ENCODE data around the gene IRF2BP2. TPM values are rescaled to one million over a fixed set of nuclear protein-coding genes. Genes with fewer than 3 reads are reported as not detected.

The IRF2BP2 gene
- total and polyA plus RNA-seq, 2 of the 13 experiments (the other 11 are each of a cell fraction or from before 2014, with no cell fraction given), result 140 to 147 TPM

DNA sequence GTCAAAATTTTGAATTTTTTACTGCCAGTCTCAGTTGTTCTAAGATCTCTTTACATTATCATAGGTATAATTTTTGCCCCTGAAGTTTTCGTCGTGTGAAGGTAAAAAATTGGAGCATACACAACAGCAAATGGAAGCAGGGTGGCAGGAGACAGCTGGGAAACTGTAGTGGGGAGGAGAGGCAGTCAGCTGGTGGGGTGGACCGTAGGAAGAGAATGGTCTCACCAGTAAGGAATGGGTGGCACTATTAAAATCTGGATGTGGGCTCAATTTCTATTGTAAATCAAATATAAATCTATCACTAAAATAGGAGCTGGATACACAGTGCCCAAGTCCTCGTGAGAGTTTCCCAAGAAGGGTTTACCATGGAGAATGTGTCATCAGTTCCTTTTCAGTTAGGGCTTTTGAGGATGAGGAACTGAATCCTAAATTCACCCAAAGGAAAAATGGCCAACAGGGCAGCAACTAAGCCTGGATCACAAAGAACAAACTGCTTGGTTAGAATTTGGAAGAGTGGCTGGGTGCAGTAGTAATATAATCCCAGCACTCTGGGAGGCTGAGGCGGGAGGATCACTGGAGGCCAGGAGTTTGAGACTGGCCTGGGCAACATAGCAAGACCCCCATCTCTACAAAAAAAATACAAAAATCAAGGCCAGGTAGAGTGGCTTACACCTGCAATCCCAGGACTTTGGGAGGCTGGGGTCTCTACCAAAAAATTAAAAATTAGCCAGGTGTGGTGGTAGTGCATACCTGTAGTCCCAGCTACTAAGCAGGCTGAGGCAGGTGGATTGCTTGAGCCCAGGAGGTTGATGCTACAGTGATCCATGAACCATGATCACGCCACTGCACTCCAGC lies 10.5 kb upstream of the IRF2BP2 start (continued):
- TF ChIP-seq, protein P1, sequence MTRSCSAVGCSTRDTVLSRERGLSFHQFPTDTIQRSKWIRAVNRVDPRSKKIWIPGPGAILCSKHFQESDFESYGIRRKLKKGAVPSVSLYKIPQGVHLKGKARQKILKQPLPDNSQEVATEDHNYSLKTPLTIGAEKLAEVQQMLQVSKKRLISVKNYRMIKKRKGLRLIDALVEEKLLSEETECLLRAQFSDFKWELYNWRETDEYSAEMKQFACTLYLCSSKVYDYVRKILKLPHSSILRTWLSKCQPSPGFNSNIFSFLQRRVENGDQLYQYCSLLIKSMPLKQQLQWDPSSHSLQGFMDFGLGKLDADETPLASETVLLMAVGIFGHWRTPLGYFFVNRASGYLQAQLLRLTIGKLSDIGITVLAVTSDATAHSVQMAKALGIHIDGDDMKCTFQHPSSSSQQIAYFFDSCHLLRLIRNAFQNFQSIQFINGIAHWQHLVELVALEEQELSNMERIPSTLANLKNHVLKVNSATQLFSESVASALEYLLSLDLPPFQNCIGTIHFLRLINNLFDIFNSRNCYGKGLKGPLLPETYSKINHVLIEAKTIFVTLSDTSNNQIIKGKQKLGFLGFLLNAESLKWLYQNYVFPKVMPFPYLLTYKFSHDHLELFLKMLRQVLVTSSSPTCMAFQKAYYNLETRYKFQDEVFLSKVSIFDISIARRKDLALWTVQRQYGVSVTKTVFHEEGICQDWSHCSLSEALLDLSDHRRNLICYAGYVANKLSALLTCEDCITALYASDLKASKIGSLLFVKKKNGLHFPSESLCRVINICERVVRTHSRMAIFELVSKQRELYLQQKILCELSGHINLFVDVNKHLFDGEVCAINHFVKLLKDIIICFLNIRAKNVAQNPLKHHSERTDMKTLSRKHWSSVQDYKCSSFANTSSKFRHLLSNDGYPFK (CRISPR knock-in tag; IDR thresholded peaks at IDR 0.05; ENCODE audit: borderline replicate concordance), result no peak
- TF ChIP-seq, protein P2, sequence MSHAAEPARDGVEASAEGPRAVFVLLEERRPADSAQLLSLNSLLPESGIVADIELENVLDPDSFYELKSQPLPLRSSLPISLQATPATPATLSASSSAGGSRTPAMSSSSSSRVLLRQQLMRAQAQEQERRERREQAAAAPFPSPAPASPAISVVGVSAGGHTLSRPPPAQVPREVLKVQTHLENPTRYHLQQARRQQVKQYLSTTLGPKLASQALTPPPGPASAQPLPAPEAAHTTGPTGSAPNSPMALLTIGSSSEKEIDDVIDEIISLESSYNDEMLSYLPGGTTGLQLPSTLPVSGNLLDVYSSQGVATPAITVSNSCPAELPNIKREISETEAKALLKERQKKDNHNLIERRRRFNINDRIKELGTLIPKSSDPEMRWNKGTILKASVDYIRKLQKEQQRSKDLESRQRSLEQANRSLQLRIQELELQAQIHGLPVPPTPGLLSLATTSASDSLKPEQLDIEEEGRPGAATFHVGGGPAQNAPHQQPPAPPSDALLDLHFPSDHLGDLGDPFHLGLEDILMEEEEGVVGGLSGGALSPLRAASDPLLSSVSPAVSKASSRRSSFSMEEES (CRISPR knock-in tag; IDR thresholded peaks at IDR 0.05), result no peak
- TF ChIP-seq, protein P3, sequence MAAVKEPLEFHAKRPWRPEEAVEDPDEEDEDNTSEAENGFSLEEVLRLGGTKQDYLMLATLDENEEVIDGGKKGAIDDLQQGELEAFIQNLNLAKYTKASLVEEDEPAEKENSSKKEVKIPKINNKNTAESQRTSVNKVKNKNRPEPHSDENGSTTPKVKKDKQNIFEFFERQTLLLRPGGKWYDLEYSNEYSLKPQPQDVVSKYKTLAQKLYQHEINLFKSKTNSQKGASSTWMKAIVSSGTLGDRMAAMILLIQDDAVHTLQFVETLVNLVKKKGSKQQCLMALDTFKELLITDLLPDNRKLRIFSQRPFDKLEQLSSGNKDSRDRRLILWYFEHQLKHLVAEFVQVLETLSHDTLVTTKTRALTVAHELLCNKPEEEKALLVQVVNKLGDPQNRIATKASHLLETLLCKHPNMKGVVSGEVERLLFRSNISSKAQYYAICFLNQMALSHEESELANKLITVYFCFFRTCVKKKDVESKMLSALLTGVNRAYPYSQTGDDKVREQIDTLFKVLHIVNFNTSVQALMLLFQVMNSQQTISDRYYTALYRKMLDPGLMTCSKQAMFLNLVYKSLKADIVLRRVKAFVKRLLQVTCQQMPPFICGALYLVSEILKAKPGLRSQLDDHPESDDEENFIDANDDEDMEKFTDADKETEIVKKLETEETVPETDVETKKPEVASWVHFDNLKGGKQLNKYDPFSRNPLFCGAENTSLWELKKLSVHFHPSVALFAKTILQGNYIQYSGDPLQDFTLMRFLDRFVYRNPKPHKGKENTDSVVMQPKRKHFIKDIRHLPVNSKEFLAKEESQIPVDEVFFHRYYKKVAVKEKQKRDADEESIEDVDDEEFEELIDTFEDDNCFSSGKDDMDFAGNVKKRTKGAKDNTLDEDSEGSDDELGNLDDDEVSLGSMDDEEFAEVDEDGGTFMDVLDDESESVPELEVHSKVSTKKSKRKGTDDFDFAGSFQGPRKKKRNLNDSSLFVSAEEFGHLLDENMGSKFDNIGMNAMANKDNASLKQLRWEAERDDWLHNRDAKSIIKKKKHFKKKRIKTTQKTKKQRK (IDR thresholded peaks at IDR 0.05; ENCODE audit: low read length), result no peak
- TF ChIP-seq, protein P4, sequence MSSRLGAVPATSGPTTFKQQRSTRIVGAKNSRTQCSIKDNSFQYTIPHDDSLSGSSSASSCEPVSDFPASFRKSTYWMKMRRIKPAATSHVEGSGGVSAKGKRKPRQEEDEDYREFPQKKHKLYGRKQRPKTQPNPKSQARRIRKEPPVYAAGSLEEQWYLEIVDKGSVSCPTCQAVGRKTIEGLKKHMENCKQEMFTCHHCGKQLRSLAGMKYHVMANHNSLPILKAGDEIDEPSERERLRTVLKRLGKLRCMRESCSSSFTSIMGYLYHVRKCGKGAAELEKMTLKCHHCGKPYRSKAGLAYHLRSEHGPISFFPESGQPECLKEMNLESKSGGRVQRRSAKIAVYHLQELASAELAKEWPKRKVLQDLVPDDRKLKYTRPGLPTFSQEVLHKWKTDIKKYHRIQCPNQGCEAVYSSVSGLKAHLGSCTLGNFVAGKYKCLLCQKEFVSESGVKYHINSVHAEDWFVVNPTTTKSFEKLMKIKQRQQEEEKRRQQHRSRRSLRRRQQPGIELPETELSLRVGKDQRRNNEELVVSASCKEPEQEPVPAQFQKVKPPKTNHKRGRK (CRISPR knock-in tag; IDR thresholded peaks at IDR 0.05), result no peak
- TF ChIP-seq, protein P5, sequence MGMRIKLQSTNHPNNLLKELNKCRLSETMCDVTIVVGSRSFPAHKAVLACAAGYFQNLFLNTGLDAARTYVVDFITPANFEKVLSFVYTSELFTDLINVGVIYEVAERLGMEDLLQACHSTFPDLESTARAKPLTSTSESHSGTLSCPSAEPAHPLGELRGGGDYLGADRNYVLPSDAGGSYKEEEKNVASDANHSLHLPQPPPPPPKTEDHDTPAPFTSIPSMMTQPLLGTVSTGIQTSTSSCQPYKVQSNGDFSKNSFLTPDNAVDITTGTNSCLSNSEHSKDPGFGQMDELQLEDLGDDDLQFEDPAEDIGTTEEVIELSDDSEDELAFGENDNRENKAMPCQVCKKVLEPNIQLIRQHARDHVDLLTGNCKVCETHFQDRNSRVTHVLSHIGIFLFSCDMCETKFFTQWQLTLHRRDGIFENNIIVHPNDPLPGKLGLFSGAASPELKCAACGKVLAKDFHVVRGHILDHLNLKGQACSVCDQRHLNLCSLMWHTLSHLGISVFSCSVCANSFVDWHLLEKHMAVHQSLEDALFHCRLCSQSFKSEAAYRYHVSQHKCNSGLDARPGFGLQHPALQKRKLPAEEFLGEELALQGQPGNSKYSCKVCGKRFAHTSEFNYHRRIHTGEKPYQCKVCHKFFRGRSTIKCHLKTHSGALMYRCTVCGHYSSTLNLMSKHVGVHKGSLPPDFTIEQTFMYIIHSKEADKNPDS (CRISPR knock-in tag; IDR thresholded peaks at IDR 0.05), result no peak
- 0 out of 2 replicates have a peak, but pooled peaks have one; percentile 5 for TF ChIP-seq ZNF709 (CRISPR knock-in tag; IDR thresholded peaks at IDR 0.05)
- TF ChIP-seq BRCA1 (CRISPR knock-in tag; IDR thresholded peaks at IDR 0.05), result 0 out of 2 replicates have a peak, but pooled peaks have one; percentile 28
- no peak for TF ChIP-seq EEA1 (CRISPR knock-in tag; IDR thresholded peaks at IDR 0.05; ENCODE audit: borderline replicate concordance)
- no peak for TF ChIP-seq HMGA1 (CRISPR knock-in tag; conservative IDR thresholded peaks at IDR 0.05)
- TF ChIP-seq, protein P6, sequence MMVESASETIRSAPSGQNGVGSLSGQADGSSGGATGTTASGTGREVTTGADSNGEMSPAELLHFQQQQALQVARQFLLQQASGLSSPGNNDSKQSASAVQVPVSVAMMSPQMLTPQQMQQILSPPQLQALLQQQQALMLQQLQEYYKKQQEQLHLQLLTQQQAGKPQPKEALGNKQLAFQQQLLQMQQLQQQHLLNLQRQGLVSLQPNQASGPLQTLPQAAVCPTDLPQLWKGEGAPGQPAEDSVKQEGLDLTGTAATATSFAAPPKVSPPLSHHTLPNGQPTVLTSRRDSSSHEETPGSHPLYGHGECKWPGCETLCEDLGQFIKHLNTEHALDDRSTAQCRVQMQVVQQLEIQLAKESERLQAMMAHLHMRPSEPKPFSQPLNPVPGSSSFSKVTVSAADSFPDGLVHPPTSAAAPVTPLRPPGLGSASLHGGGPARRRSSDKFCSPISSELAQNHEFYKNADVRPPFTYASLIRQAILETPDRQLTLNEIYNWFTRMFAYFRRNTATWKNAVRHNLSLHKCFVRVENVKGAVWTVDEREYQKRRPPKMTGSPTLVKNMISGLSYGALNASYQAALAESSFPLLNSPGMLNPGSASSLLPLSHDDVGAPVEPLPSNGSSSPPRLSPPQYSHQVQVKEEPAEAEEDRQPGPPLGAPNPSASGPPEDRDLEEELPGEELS (CRISPR knock-in tag; IDR thresholded peaks at IDR 0.05), result no peak
- no peak for TF ChIP-seq NFE2 (CRISPR knock-in tag; IDR thresholded peaks at IDR 0.05)
- TF ChIP-seq KDM3A (CRISPR knock-in tag; IDR thresholded peaks at IDR 0.05; ENCODE audit: low read depth), result no peak
- no peak for TF ChIP-seq THAP11 (CRISPR knock-in tag; IDR thresholded peaks at IDR 0.05)
- no peak for TF ChIP-seq MYNN (CRISPR knock-in tag; IDR thresholded peaks at IDR 0.05; ENCODE audit: low read depth)

Measured in HepG2 (cell line).